CD4-positive, alpha-beta T cell treated with Interferon gamma for 1 hour (primary cell): ENCODE results near the gene CNOT6.

ENCODE experiments used
- DNase-seq: peaks from one replicate; pipeline ENCODE4 v3.0.0-alpha.2; 2020

The CNOT6 gene

DNA sequence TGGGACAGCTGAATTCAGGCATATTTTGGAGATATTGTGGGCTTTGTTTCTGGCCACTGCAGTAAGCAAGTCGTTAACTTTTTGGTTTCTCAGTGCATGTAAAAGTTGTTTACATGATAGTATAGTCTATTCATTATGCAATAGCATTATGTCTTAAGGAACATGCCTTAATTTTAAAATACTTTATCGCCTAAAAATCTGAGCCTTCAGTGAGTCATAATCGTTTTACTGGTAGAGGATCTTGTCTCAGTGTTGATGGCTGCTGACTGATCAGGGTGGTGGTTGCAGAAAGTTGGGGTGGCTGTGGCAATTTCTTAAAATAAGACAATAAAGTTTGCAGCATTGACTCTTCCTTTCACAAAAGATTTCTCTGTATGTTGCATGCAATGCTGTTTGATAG lies 92.0 kb downstream of the CNOT6 start:
- DNase-seq, result no peak

DNA sequence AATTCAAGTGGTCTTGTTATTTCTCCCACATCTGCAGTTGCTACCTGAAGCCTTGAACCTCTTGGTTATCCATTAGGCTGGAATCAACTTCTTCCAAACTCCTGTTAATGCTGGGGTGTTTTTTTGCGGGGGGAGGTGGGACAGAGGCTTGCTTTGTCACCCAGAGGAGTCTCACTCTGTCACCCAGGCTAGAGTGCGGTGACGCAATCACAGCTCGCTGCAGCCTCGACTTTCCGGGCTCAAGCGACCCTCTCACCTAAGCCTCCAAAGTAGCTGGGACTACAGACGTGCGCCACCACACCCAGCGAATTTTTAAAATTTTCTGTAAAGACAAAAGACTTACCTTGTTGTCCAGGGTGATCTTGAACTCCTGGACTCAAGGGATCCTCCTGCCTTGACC lies 92.7 kb downstream of the CNOT6 start:
- no peak for DNase-seq

DNA sequence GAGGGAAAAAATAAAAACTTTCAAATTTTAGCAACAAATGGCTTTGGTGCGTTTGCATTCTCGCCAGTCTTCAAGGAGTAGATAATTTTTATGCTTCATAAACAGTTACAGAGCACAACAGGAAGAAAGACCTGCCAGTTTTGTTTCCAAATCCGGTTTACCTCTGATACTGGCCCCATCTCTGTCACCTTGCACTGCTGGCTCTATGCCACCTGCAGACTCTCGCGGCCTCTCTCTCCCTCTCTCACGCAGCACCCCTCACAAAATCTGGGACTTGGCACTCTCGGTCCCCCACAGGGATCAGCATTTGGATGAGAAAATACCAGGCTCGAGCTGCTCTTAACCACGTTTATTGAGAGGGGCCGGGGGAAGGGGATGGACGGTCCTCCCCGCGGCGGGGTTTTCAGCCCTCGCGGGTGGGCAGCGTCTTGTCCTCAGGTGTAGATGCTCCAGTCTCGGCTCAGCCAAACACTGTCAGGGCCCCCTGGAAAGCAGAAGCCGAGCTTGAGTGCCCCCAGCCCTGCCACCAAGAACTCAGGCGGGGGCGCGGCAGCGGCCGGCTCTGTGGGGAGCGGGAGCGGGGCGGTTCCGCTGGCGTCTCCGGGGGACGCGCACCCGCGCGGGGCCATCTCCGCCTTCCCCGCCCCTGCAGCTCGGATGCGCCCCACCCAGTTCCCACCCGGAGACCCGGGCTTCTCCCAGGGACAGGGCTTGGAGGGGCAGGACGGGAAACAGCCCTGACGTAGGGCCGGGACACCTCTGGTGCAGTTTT lies 95.8 kb downstream of the CNOT6 start:
- DNase-seq, result no peak

DNA sequence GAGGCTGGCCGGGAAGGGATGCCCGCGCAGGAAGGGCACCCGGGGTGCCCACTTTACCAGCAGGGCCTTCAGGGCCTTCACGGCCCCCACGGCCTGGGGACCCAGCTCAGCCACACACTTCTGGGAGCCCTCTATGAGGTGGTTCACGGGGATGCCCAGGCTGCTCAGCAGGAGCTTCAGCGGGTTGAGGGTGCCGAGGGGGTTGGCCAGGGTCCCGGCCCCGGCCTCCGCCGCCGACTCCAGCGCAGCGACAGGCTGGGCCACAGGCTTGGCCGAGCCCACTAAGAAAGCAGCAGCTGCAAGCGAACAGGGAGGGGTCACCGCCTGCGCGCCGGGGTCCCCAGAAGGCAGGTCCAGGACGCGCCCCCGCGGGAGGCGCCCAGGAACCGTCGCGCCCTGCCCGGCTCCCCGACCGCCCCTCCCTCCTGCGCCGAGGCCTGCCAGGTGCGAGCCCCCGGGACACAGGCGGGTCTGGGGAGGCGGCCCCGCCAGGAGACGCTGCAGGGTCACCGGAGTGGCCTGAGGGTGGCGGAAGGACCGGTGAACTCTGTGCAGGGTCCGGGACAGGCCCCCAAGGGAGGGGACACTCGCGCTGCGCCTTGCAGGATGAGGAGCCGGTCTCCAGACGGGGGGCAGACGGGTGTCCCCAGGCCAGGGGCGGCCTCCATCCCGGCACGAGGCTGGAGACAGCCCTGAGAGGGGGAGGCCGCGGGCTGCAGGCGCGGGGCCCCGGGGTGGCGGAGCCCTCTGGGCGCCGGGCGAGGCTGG lies 96.5 kb downstream of the CNOT6 start:
- no peak for DNase-seq

DNA sequence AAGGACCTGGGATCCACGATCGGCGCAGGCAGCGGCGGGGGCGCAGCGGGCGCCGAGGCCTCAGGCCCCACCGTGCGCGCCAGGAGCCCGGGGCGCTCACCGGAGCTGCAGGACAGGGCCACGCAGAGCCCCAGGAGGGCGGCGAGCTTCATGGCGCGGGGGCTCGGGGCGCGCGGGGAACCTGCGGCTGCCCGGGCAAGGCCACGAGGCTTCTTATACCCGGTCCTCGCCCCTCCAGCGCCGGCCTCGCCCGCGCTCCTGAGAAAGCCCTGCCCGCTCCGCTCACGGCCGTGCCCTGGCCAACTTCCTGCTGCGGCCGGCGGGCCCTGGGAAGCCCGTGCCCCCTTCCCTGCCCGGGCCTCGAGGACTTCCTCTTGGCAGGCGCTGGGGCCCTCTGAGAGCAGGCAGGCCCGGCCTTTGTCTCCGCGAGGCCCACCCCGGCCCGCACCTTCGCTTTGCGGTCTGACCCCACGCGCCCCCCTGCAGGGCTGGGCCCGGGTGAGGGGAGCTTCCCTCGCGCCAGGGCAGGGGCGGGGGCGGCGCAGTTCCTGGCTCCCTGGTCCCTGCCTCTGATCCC lies 97.2 kb downstream of the CNOT6 start, which contains the start of gene SCGB3A1:
Gene SCGB3A1 (minus strand): TSS at position 189 of the 577 bp plus-strand sequence. CDS start 37 bp downstream, at position 152.
- DNase-seq, result no peak

DNA sequence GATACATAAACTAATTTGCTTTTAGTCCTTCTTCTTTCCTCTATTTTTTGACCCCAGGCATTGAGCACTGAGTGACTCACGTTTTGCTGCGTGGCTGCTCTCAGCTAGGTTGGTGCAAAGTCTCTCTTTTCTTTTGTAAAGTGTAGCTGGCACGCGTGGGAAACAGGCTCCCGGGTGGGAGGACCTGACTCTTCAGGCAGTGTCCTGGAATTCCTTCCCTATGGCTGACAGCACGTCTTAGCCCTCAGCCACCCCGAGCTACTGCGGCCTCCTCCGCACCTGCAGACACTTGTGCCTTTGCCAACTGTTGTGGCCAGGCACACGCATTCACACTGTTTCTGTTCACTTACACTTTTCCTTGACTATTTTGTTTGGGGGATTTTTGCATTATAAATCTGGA lies 98.0 kb downstream of the CNOT6 start:
- no peak for DNase-seq

DNA sequence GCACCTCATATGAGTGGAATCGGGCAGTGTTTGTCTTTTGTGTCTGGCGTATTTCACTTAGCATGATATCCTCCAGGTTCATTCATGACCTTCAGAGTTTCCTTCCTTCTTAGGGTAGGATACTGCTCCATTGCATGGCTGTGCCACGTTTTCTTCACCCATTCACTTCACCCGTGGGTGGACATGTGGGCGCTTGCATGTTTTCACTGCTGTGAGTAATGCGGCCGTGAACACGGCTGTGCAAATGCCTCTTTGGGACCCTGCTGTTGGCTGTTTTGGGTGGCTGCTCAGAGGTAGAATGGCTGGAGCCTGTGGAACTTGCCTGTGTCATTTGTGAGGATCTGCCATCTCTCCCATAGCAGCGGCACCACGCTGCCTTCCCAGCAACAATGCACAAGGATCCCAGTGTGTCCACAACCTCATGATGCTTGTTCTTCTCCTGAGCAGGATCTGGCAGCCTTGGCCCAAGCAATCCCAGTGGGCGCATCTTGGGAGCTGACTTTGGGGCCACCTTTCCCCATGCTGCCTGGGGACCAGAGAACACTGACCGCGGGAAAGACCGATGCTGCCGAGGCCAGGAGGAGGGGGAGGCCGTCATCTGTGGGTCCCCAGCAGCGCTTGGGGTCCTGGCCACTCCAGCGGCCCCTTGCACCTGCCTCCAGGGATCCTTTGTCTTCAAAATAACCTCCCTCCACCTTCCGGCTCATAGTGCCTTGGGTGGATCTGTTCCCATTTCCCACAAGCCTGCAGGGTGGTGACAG lies 99.4 kb downstream of the CNOT6 start:
- no peak for DNase-seq

DNA sequence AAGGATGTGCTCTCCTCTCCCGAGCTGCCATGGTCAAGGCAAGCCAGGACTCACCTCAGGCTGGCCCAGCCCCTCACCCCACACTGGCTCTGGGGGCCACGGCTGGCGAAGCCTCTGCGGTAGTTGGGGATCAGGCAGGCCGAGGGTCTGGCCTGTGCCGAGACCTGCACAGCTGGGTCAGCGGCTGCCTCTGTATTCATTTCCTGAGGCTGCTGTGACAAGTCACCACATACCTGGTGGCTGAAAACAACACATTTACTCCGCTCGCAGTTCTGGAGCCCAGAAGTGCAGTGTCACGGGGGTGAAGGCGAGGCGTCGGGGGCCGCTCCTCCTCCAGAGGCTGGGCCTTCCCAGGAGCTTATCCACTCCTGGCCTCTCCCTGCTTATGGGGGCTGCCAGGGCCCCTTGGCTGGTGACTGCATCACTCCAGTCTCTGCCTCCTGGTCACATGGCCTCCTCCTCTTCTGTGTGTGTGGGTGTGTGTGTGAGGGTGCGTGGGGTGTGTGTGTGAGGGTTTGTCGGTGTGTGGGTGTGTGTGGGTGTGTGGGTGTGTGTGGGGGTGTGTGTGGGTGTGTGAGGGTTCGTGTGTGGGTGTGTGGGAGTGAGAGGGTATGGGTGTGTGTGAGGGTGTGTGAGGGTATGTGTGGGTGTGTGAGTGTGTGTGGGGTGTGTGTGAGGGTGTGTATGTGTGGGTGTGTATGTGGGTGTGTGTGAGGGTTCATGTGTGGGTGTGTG lies 100.3 kb downstream of the CNOT6 start:
- no peak for DNase-seq

DNA sequence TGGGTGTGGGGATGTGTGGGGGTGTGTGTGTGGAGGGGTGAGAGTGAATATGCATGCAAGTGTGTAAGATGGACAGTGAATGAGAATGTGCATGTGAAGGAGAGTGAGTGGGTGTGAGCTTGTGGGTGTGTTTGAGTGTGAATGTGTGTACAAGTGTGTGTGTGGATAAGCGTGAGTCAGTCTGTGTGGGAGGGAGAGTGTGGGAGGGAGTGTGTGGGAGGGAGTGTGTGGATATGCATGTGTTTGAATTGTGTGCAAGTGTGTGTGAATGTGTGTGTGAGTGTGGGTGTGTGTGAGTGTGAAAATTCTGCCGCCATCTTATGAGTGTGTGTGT lies 100.8 kb downstream of the CNOT6 start:
- no peak for DNase-seq

DNA sequence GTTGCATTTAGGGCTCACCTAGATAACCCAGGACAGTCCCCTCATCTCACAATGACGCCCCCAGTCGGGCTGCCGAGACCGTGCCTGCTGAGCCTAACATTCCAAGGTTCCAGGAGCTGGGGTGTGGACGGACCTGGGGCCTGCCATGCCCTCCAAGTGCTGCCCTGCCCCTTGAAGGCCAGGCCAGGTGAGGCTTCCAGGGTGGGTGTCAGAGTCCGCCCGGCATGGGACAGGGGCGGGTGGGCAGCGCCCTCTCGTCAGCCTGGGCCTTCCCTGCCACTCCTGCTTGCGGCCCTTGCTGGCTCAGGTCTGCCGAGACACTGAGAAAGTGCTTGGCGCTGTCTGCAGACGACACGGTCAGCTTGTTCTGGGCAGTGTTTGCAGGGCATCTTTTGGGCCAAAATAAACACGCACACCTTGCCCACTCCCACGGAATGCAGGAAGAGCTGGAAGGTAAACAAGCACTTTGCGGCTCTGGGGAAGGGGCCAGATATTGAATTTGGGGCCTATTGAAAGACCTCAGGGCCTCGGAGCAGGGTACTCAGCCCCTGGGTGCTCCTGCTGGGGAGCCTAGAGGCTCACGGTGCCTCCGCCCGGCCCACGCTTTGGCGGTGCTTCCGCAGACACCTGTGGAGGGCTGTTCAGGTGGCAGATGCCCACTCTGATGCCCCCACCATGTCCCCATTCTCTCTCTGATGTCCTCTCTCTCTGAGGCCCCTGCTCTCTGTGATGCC lies 101.4 kb downstream of the CNOT6 start:
- no peak for DNase-seq

DNA sequence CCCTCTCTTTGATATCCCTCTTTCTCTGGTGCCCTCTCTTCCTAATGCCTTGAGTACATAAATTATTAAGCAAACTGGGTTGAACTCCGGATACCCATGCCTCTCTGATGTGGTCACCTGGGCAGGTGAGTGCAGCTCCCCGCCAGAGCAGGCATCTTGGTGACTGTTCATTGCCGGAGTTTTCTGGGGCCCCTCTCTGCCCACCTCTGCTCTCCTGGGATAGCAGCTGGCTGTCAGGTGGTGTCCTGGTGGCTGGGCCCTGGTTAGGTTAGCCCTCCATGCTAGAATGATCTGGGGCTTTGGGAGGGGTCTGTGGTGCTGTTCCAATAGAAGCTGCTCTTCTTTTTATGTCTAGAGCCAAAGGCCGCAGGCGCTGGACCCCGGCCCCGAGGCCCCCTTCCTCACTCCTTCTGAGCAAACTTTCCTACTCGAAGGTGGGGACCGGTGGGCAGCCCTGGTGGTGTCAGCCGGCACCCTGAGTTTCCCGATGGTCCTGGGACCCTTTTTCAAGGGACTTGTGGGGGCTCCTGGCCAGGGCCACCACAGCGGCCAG lies 102.0 kb downstream of the CNOT6 start:
- no peak for DNase-seq

DNA sequence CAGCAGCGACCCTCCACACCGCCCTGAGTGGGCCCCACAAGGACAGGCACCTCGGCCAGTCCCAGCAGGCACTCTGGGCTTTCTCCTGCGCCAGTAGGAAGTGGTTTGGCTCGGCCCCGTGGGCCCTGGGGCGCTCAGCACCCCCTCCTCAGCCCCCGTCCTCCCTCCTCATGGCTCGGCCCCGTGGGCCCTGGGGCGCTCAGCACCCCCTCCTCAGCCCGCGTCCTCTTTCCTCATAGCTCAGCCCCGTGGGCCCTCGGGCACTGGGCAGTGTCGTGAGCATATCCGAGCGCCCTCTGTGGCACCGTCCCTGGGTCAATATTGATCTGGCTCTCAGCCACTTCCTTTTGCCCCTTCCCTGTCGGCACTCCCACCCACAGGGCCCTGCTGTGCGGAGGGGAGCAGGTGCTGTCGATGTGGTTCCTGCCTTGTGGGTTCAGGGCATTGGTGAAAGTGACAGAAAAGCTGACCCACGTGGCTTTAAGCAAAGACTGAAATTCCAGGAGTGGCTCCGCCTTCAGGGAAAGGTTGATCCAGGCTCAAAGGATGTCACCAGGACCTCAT lies 102.6 kb downstream of the CNOT6 start:
- DNase-seq, result no peak

DNA sequence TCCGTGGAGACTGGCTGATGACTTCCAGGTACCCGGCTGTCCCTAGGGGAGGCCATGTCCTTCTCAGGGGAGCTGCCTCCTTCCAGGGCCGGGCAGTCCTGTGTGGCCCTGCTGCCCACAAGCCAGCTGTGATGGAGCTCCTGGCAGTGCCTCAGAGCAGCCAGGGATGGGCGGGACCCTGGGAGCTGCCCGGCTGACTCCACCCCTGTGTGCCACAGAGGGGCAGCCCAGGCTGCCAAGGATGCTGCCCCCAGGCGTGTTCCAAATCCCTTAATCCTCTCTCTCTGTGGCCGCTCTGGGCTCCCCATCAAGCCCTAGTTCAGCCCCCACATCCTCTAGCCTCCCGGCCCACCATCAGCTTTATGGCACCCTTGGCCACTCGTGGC lies 104.1 kb downstream of the CNOT6 start:
- no peak for DNase-seq

DNA sequence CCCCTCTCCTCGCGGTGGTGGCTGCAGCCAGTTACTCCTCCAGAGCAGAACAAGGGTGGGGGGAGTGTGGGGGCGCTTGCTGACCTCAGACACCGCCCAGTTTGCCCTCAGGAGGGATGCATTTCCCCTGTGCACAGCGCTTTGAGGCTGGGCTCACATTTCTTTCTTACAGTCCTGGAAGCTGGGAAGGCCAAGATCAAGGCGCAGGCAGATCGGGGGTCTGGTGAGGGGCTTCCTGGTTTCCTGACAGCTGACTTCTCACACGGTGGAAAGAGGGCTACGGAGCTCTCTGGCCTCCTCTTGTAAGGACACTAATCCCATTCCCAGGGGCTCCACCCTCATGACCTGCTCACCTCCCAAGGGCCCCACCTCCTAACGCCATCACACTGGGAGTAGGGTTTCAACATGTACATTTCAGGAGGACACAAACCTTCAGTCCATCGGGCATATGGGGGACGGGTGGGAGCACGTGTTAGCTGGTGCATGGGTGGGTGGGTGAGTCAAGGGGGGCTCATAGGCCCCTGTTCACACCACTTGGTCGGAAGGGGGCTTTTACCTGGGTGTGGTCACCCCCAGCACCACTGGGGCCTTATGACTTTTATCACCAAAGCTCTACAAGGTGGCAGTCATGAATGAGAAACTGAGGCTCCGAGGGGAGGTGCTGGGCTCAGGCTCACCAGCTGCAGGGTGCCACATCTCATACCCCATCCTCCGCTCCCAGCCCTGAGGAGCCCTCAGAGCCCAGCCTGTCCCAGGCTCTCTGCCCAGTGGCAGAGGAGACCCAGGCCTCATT lies 104.8 kb downstream of the CNOT6 start:
- DNase-seq, result no peak

DNA sequence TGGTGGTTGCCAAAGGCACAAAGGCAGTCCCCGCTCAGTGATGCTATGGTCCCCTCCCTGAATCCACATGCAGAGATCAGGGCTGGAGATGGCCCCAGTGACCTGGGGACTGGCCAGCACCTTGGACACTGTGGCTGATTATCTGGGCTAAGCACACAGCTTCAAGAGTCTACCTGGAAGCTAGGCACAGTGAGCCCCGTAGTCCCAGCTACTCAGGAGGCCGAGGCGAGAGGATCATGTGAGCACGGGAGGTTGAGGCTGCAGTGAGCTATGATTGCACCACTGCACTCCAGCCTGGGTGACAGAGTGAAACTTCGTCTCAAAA lies 105.4 kb downstream of the CNOT6 start:
- no peak for DNase-seq

DNA sequence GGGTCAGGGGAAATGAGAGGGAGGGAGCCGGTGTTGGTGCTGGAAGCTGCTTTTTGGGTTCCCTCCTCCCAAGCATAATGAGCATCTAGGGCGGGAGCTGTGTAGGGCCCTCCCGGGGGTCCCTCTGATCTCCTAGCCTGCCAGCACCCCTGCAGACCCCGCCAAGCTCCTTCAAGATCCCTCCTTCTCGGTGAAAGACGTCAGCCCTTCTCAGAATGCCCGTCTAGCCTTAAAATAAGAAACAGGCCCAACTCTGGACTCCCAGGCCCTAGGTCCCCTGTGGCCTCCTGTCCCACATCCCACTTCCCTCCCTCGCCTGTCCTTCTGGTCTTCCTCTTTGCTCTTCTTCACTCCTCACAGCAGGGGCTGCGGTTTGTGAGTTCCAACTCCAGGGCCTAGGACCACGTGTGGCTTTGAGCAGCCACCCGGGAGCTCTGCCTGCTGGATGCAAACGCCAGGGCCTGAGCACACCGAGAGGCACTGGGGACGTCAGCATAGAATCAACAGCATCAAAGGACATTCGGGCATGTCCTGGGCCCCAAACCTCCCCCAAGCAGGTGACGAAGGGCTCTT lies 105.9 kb downstream of the CNOT6 start:
- no peak for DNase-seq

DNA sequence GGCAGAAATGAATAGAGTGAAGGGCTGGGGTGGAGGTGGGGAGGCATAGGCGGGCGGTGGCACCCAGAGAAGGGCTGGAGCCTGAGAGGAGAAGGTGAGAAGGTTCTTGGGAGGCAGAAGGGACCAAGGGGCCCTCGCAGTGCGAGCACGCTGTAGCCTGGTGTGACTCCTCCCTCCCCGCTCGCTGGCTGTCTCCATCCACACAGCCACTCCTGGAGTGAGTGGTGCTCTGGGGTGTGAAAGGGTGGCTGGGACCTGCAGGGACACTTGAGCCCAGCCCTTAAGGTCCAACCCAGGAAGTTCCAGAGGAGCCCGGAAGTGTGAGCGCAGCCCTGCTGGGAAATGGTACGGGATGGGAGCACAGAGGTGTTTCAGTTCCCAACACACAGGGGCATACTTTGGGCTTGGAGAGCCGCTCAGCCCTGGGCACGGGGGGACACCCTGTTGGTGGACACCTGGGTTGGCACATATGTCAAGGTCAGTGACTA lies 106.4 kb downstream of the CNOT6 start:
- no peak for DNase-seq

DNA sequence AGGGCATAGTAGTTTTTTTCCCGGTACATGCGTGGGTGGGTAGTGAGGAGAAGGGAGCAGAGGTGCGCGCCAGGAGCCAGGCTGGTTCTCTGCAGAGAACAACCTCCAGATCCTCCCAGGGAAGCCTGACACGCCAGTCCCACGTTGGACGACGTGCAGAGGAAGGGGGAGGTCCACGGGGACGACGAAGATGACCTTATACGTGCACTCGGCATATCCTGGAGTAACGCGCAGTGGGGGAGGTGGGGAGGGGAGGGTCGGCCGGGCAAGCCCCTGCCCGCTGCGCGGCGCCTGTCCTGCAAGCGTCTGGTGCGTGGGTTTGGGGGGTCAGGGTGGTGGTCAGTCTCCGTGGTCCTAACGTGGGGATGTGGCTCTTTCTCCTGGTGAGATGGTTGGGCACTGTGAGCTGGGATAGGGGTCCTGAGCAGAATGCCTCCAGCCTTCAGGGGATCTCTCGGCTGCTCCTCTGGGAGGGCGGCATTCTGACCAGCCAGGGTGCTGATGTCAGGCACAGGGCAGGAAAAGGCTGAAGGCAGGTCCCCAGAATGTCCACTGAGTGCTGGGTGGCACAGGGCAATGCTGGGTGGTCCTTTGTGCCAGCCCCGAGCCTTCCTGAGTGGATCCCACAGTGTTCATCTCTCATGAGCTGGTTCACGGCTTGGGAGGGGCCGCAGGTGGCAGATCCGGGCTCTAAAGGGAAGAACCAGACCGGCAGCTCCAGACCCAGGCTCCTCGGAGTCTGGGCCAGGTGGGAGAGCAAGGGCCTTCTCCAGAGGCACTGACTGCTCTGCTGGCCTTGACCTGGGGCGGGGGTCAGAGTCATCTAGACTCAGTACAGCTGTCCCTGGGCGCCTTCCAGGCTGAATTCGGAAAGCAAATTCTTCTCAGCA lies 107.7 kb downstream of the CNOT6 start:
- DNase-seq, result no peak

DNA sequence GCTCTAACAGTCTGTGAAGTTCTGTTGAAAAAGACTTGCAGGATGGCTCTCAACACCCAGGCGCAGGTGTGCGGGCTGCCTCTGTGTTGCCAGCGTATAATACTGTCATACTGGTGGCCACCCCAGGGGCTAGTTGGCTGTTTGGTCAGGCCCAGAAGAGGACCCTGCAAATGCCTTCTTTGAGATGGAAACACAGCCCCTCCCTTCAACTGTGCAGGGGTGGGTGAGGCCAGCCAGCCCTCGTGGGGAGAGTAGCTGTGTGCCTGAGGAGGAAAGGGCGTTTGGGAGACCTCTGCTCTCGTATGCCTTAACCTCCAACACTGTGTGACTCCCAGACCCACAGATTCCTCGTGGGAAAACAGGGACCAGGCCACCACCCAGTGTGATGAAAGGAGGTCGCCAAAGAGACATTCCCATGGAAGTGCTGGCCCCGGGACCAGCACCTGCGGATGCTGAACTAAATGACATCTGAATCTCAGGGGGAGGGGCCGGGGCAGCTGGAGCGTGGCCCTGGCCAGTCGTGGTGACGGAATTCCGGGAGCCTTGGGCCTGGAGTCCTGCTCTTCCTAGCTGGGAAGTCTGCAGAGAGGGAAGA lies 108.4 kb downstream of the CNOT6 start:
- DNase-seq, result no peak
